Common myeloid progenitor, CD34-positive (primary cell): ENCODE results near the gene SPANXN3. TPM values are rescaled to one million over a fixed set of nuclear protein-coding genes. Genes with fewer than 3 reads are reported as not detected.
"Not testable (repeated sequence)": the region's sequence is repeated elsewhere in the genome, so short reads cannot be mapped to it uniquely, and the experiment has no call there.

Source experiments
- CTCF ChIA-PET: fragments of 350-600 bp; sonication (Branson Sonifier 250); formaldehyde crosslinking; loops from one replicate; lab custom pipeline; 2021; ENCODE audit warnings: antibody characterized with exemption; lab: Charles Lee
- POLR2A ChIA-PET: fragments of 350-600 bp; sonication (Branson Sonifier 250); formaldehyde crosslinking; loops from one replicate; lab custom pipeline; 2021; ENCODE audit warnings: antibody characterized with exemption; lab: Charles Lee
- DNase-seq, 3 donors: peaks; one replicate each; pipeline versions ENCODE4 v3.0.0 to v3.0.0-alpha.2; 2013
- H3K27ac ChIP-seq, 2 experiments: 1 replicate in 1 of 2; 2 replicates in 1 of 2; pipeline ENCODE4 v1.7.0; 2013; ENCODE audit warnings: inconsistent platforms in 2 of 2, low read length in 2 of 2, mild to moderate bottlenecking in 2 of 2, low read depth in 1 of 2, moderate library complexity in 1 of 2; ENCODE audit not compliant: severe bottlenecking in 2 of 2, insufficient read depth in 1 of 2, poor library complexity in 1 of 2
- H3K27me3 ChIP-seq, 5 experiments: replicated peaks in 2 of 5; 1 replicate in 3 of 5; 2 replicates in 2 of 5; pipeline versions ENCODE4 v1.6.1 to v1.7.0; 2013; ENCODE audit warnings: low read length in 4 of 5, mild to moderate bottlenecking in 2 of 5, moderate library complexity in 2 of 5, inconsistent platforms in 1 of 5; ENCODE audit not compliant: insufficient read depth in 5 of 5, control insufficient read depth in 4 of 5
- H3K36me3 ChIP-seq, 4 experiments: 1 replicate in 2 of 4; 2 replicates in 2 of 4; pipeline versions ENCODE4 v1.6.1 to v1.7.0; 2013; ENCODE audit warnings: low read length in 3 of 4, control low read depth in 1 of 4, mild to moderate bottlenecking in 1 of 4; ENCODE audit not compliant: control insufficient read depth in 4 of 4, insufficient read depth in 4 of 4
- H3K4me1 ChIP-seq, 4 experiments: 1 replicate in 3 of 4; 2 replicates in 1 of 4; pipeline versions ENCODE4 v1.6.1 to v1.7.1; 2013; ENCODE audit warnings: low read length in 3 of 4, mild to moderate bottlenecking in 3 of 4, control low read depth in 1 of 4, inconsistent platforms in 1 of 4, moderate library complexity in 1 of 4; ENCODE audit not compliant: control insufficient read depth in 4 of 4, insufficient read depth in 4 of 4; ENCODE audit errors: control extremely low read depth in 1 of 4
- H3K4me3 ChIP-seq, 7 experiments: 1 replicate in 4 of 7; 2 replicates in 3 of 7; pipeline versions ENCODE4 v1.5.1 to v1.7.0; 2013; ENCODE audit warnings: mild to moderate bottlenecking in 7 of 7, low read length in 6 of 7, moderate library complexity in 6 of 7, inconsistent platforms in 2 of 7, low read depth in 2 of 7, control low read depth in 1 of 7; ENCODE audit not compliant: insufficient read depth in 4 of 7, control insufficient read depth in 1 of 7; ENCODE audit errors: extremely low read depth in 1 of 7
- H3K9me3 ChIP-seq, 5 experiments: 1 replicate in 4 of 5; 2 replicates in 1 of 5; pipeline versions ENCODE4 v1.6.1 to v1.7.1; 2013; ENCODE audit warnings: low read length in 4 of 5, mild to moderate bottlenecking in 2 of 5, inconsistent platforms in 1 of 5, low read depth in 1 of 5, moderate library complexity in 1 of 5; ENCODE audit not compliant: control insufficient read depth in 4 of 5, insufficient read depth in 2 of 5; ENCODE audit errors: control extremely low read depth in 1 of 5
- WGBS: methylation state at CpG from one replicate; pipeline ENCODE4 v1.1.5; 2013; ENCODE audit not compliant: insufficient coverage; 5-methylcytosine and 5-hydroxymethylcytosine counted together
- polyA plus RNA-seq: library from polyadenylated mRNA; unstranded; fragments of 120-200 nt; gene quantifications from one replicate; pipeline ENCODE4 v1.2.1, GENCODE V29; 2013

SPANXN3 gene
- not detected for polyA plus RNA-seq

DNA sequence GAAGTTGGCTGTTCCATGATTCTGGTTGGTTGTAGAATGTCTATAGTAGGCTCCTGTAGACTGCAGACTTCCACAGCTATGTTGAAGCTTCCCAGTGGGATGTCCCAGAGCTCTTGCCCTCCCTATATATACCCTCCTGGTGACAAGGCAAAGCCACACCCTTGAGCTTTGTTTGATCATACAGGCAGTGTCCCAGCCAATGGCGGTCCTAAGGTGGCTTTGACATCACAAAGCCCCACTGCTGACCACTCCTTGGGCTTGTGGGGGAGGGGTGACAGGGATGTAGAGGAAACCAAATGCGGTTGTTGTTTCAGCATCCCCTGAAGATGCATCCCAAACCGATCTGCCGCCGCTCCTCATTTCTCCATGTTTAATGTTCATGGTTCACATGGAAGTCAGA is at the start of gene SPANXN3:
SPANXN3 (minus strand) TSS at position 101 of the 400 bp plus-strand sequence; CDS start at position 17, 84 bp downstream.
- DNase-seq, H3K36me3 ChIP-seq, H3K27ac ChIP-seq, H3K4me1 ChIP-seq, H3K4me3 ChIP-seq, CTCF ChIA-PET, POLR2A ChIA-PET, H3K27me3 ChIP-seq, H3K9me3 ChIP-seq: not testable (repeated sequence)
- WGBS = no CpG with 5 or more reads among the region's 5 CpGs

DNA sequence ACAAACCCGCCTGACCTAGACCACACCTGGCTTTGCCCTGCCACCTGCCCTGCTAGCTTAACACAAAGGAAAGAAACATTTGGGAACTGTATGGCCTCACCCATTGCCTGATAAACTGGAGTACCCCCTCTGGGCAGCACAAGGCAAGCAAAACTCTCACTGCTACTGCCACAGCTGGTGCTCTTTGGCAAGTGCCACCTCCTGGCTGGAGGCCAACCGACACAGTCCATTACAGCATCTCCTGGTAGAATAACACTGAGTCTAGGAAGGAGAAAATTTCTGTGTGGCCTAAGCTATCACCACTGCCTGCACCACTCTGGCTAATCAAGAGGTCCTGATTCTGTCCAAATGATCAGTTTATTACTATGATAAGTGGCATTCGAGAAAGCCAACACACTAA is 18.9 kb upstream of the SPANXN3 start:
- POLR2A ChIA-PET = no interaction called here

DNA sequence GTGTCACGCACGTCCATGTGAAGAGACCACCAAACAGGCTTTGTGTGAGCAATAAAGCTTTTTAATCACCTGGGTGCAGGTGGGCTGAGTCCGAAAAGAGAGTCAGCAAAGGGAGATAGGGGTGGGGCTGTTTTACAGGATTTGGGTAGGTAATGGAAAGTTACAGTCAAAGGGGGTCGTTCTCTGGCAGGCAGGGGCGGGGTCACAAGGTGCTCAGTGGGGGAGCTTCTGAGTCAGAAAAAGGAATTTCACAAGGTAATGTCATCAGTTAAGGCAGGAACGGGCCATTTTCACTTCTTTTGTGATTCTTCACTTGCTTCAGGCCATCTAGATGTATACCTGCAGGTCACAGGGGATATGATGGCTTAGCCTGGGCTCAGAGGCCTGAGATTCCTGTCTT is 15.1 kb downstream of the SPANXN3 start:
- WGBS = 70% methylated on average over 6 of the region's 6 CpGs
- H3K36me3 ChIP-seq, H3K27me3 ChIP-seq, H3K4me1 ChIP-seq, H3K4me3 ChIP-seq, CTCF ChIA-PET, POLR2A ChIA-PET, H3K9me3 ChIP-seq, DNase-seq, H3K27ac ChIP-seq: not testable (repeated sequence)

More for the DNA sequence above, 18.9 kb upstream of the SPANXN3 start:
- Histone ChIP-seq H3K4me1 (no peaks in the 10 kb centered on the region), H3K27me3 (no peaks in the 10 kb centered on the region), H3K9me3 (no peaks in the 10 kb centered on the region), H3K27ac (no peak overlapping the region), H3K36me3 (no peaks in the 10 kb centered on the region), H3K4me3 (no peak overlapping the region)
- no peak for DNase-seq
- WGBS = 70% methylated on average over 3 of the region's 3 CpGs
- CTCF ChIA-PET = no interaction called here

- H3K4me3 ChIP-seq = no peak overlapping the region
- no peak overlapping the region for H3K27ac ChIP-seq
- POLR2A ChIA-PET = no interaction called here
- H3K36me3 ChIP-seq = no peaks in the 10 kb centered on the region
- H3K27me3 ChIP-seq = no peaks in the 10 kb centered on the region
- H3K9me3 ChIP-seq = peaks cover 0 to 7% (median 0%) of the 10 kb centered on the region in 5 experiments
- 76% methylated on average over 2 of the region's 3 CpGs for WGBS
- CTCF ChIA-PET = no interaction called here
- H3K4me1 ChIP-seq = no peaks in the 10 kb centered on the region
- DNase-seq = no peak
These were observed 16.5 kb downstream of the SPANXN3 start for GRCh38 chrX:143500751-143501150.

DNA sequence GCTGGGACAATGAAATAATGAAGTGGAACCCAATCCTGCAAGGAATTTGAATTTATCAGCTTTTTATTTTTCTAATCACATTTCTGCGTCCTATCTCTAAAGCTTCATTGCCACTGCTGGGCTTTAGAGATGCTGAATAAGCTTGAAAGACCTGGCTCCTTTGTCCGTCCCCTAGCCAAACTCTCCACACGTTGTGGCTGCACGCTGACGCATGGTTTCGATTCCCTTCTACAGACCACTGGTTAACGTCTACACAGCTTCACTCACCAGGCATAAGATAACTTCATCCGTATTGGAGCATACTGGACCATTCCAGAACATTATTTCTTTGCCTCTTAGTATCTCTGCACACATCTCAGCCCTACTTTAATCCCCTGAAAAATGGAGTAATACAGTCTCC is 31.2 kb downstream of the SPANXN3 start:
- H3K27me3 ChIP-seq = no peaks in the 10 kb centered on the region
- WGBS = 85% methylated on average over 8 of the region's 8 CpGs
- no peaks in the 10 kb centered on the region for H3K36me3 ChIP-seq
- H3K9me3 ChIP-seq = no peaks in the 10 kb centered on the region
- H3K27ac ChIP-seq = no peak overlapping the region
- no peaks in the 10 kb centered on the region for H3K4me1 ChIP-seq
- no peak overlapping the region for H3K4me3 ChIP-seq
- DNase-seq = no peak
- ChIA-PET POLR2A (no interaction called here), CTCF (no interaction called here)

GRCh38 chrX:143476751-143477150 is 40.5 kb downstream of the SPANXN3 start:
- Histone ChIP-seq H3K27me3 (no peaks in the 10 kb centered on the region), H3K27ac (no peak overlapping the region), H3K4me3 (no peak overlapping the region), H3K9me3 (no peaks in the 10 kb centered on the region), H3K4me1 (no peaks in the 10 kb centered on the region), H3K36me3 (no peaks in the 10 kb centered on the region)
- CTCF ChIA-PET = no interaction called here
- 69% methylated on average over 4 of the region's 4 CpGs for WGBS
- POLR2A ChIA-PET = no interaction called here
- DNase-seq = no peak

GRCh38 chrX:143472347-143472938 is 44.8 kb downstream of the SPANXN3 start:
- no peak for DNase-seq
- Histone ChIP-seq H3K9me3 (no peaks in the 10 kb centered on the region), H3K4me3 (no peak overlapping the region), H3K27ac (no peak overlapping the region), H3K36me3 (no peaks in the 10 kb centered on the region), H3K4me1 (no peaks in the 10 kb centered on the region), H3K27me3 (no peaks in the 10 kb centered on the region)
- ChIA-PET CTCF (no interaction called here), POLR2A (no interaction called here)
- WGBS = no CpG with 5 or more reads among the region's 1 CpG
